GM21825 (cell line): Measurements from ENCODE around the gene HOXD13.

Experiments used
- ATAC-seq: cut with Tn5 transposase; IDR thresholded peaks from one replicate; pipeline ENCODE4 v1.9.1; 2021; ENCODE audit warnings: mild to moderate bottlenecking, moderate library complexity; ENCODE audit not compliant: unreplicated experiment

Gene HOXD13

GRCh38 chr2:176130957-176131847, 38.7 kb downstream of the HOXD13 start:
- ATAC-seq, result no peak

GRCh38 chr2:176131848-176132158, 39.3 kb downstream of the HOXD13 start:
- no peak for ATAC-seq

GRCh38 chr2:176132205-176133171, 40.0 kb downstream of the HOXD13 start:
- ATAC-seq, result no peak

- ATAC-seq, result no peak
Observed at GRCh38 chr2:176133389-176133788, 40.9 kb downstream of the HOXD13 start.

GRCh38 chr2:176134035-176134434, 41.5 kb downstream of the HOXD13 start:
- ATAC-seq, result no peak

GRCh38 chr2:176135035-176135440, 42.5 kb downstream of the HOXD13 start:
- no peak for ATAC-seq

- no peak for ATAC-seq
Observed at GRCh38 chr2:176136374-176137251, 44.1 kb downstream of the HOXD13 start.

GRCh38 chr2:176137252-176137580, 44.7 kb downstream of the HOXD13 start:
- no peak for ATAC-seq

GRCh38 chr2:176137906-176138305, 45.4 kb downstream of the HOXD13 start:
- no peak for ATAC-seq

GRCh38 chr2:176138526-176138922, 46.0 kb downstream of the HOXD13 start:
- no peak for ATAC-seq

- no peak for ATAC-seq
Observed at GRCh38 chr2:176138923-176139660, 46.6 kb downstream of the HOXD13 start.

- ATAC-seq, result no peak
Observed at GRCh38 chr2:176139661-176140512, 47.4 kb downstream of the HOXD13 start.

GRCh38 chr2:176140513-176141317, 48.2 kb downstream of the HOXD13 start:
- peak; percentile 93 for ATAC-seq

- ATAC-seq, result no peak
Observed at GRCh38 chr2:176142281-176142680, 49.8 kb downstream of the HOXD13 start.
